CD4-positive, alpha-beta memory T cell (primary cell): ENCODE measurements around the gene C16orf89. TPM values are rescaled to one million over a fixed set of nuclear protein-coding genes. Genes with fewer than 3 reads are reported as not detected.
"Not testable (repeated sequence)": the region's sequence is repeated elsewhere in the genome, so short reads cannot be mapped to it uniquely, and the experiment has no call there.

ENCODE experiments used
- CTCF ChIA-PET: fragments of 350-600 bp; sonication (Branson Sonifier 250); formaldehyde crosslinking; loops from one replicate; lab custom pipeline; 2021; ENCODE audit warnings: inconsistent platforms; ENCODE audit not compliant: partially characterized antibody; lab: Charles Lee
- POLR2A ChIA-PET: fragments of 350-600 bp; sonication (Branson Sonifier 250); formaldehyde crosslinking; loops from one replicate; lab custom pipeline; 2021; ENCODE audit not compliant: partially characterized antibody; lab: Charles Lee
- DNase-seq, 5 donors: peaks; one replicate each; pipeline versions ENCODE4 v3.0.0 to v3.0.0-alpha.2; 2020 to 2022; ENCODE audit warnings: mixed read lengths in 1 of 5
- H3K27ac ChIP-seq: one replicate; pipeline ENCODE4 v1.7.0; 2013; ENCODE audit warnings: low read depth, low read length
- H3K27me3 ChIP-seq: 2 replicates; pipeline ENCODE4 v1.7.0; 2013; ENCODE audit warnings: mild to moderate bottlenecking, low read length, moderate library complexity; ENCODE audit not compliant: insufficient read depth
- H3K36me3 ChIP-seq: 2 replicates; pipeline ENCODE4 v1.7.0; 2013; ENCODE audit warnings: mild to moderate bottlenecking, low read length, moderate library complexity; ENCODE audit not compliant: insufficient read depth
- H3K4me1 ChIP-seq: 2 replicates; pipeline ENCODE4 v1.7.0; 2013; ENCODE audit warnings: mild to moderate bottlenecking, low read length, moderate library complexity; ENCODE audit not compliant: insufficient read depth
- H3K4me3 ChIP-seq, 2 donors: one replicate each; pipeline ENCODE4 v1.7.0; 2013; ENCODE audit warnings: low read length in 2 of 2, mild to moderate bottlenecking in 1 of 2
- H3K9me3 ChIP-seq, 2 donors: one replicate each; pipeline ENCODE4 v1.7.0; 2013; ENCODE audit warnings: low read length in 2 of 2, control low read depth in 1 of 2; ENCODE audit not compliant: control insufficient read depth in 1 of 2
- H3K27ac Mint-ChIP-seq, 7 donors: one replicate each; pipeline ENCODE4 v1.8.0; 2020 to 2021; ENCODE audit warnings: mixed read lengths in 7 of 7, mild to moderate bottlenecking in 6 of 7, inconsistent platforms in 3 of 7, moderate library complexity in 3 of 7
- H3K27me3 Mint-ChIP-seq, 2 donors: one replicate each; pipeline ENCODE4 v1.8.0; 2020 to 2021; ENCODE audit warnings: mixed read lengths in 2 of 2
- H3K36me3 Mint-ChIP-seq, 2 donors: one replicate each; pipeline ENCODE4 v1.8.0; 2020 to 2021; ENCODE audit warnings: mixed read lengths in 2 of 2, inconsistent platforms in 1 of 2, mild to moderate bottlenecking in 1 of 2
- H3K4me1 Mint-ChIP-seq, 4 donors: one replicate each; pipeline ENCODE4 v1.8.0; 2020 to 2021; ENCODE audit warnings: mixed read lengths in 4 of 4, mild to moderate bottlenecking in 1 of 4
- H3K4me3 Mint-ChIP-seq, 8 donors: one replicate each; pipeline ENCODE4 v1.8.0; 2020 to 2021; ENCODE audit warnings: mixed read lengths in 8 of 8, mild to moderate bottlenecking in 7 of 8, moderate library complexity in 6 of 8, inconsistent platforms in 3 of 8
- H3K9me3 Mint-ChIP-seq, 8 donors: one replicate each; pipeline ENCODE4 v1.8.0; 2020 to 2021; ENCODE audit warnings: mixed read lengths in 8 of 8, mild to moderate bottlenecking in 5 of 8, inconsistent platforms in 3 of 8, moderate library complexity in 1 of 8
- intact Hi-C: fragments of 100-400 bp; cut with micrococcal nuclease; formaldehyde crosslinking; loops from one replicate; pipeline ENCODE4 v1.15.1; 2023
- polyA plus RNA-seq, 2 donors: library from polyadenylated mRNA; unstranded; fragments of 300-500 nt; fragmentation: Illumina TruSeq; gene quantifications; one replicate each; pipeline ENCODE4 v1.2.3, GENCODE V29; 2021
- total RNA-seq, 2 experiments: library from RNA; stranded (reverse); gene quantifications; one replicate each; pipeline ENCODE4 v1.2.3, GENCODE V29; 2021

The C16orf89 gene
- total and polyA plus RNA-seq, 4 experiments from 2014 or later: not detected

- H3K4me3 Mint-ChIP-seq, H3K9me3 Mint-ChIP-seq, H3K4me1 Mint-ChIP-seq, intact Hi-C loops, H3K27me3 ChIP-seq, H3K27ac ChIP-seq, H3K4me3 ChIP-seq, H3K4me1 ChIP-seq, H3K36me3 ChIP-seq, H3K27me3 Mint-ChIP-seq, DNase-seq, H3K9me3 ChIP-seq, POLR2A ChIA-PET: not testable (repeated sequence)
- Mint-ChIP-seq H3K36me3 (peaks cover 15 to 48% of the 10 kb centered on the region in 2 donors), H3K27ac (peak overlapping the region in 1 of 7 donors; percentile 7)
- CTCF ChIA-PET: interaction anchor here (1.2 to 1.6 kb wide), 3 partner anchors 8 to 26 kb away, joined by 3 read pairs; no protein-coding TSS in a partner anchor
Measured at GRCh38 chr16:5083646-5084045, 17.9 kb upstream of the C16orf89 start.

- H3K27ac ChIP-seq, H3K9me3 ChIP-seq, H3K27me3 ChIP-seq, H3K4me1 ChIP-seq, H3K27me3 Mint-ChIP-seq, H3K9me3 Mint-ChIP-seq, DNase-seq, H3K4me1 Mint-ChIP-seq, H3K4me3 ChIP-seq, H3K4me3 Mint-ChIP-seq, intact Hi-C loops, H3K27ac Mint-ChIP-seq: not testable (repeated sequence)
- CTCF ChIA-PET: interaction anchor here (2.1 kb wide), 1 partner anchor 8 kb away, joined by 10 read pairs; no protein-coding TSS in a partner anchor
- peaks cover 12 to 50% of the 10 kb centered on the region in 2 donors for H3K36me3 Mint-ChIP-seq
- peaks cover 12% of the 10 kb centered on the region for H3K36me3 ChIP-seq
- POLR2A ChIA-PET: interaction anchor here (2.0 kb wide), 1 partner anchor 9 kb away, joined by 4 read pairs; the partner anchor contains the start of gene ALG1
Measured at GRCh38 chr16:5080996-5081395, 15.2 kb upstream of the C16orf89 start.

- H3K4me1 Mint-ChIP-seq, H3K27ac ChIP-seq, H3K4me1 ChIP-seq, H3K4me3 ChIP-seq, H3K4me3 Mint-ChIP-seq, H3K9me3 Mint-ChIP-seq, intact Hi-C loops, DNase-seq, H3K9me3 ChIP-seq, CTCF ChIA-PET, H3K27me3 Mint-ChIP-seq, H3K27me3 ChIP-seq, H3K27ac Mint-ChIP-seq: not testable (repeated sequence)
- peaks cover 17% of the 10 kb centered on the region for H3K36me3 ChIP-seq
- POLR2A ChIA-PET: interaction anchor here (2.0 kb wide), 1 partner anchor 8 kb away, joined by 4 read pairs; the partner anchor contains the start of gene ALG1
- H3K36me3 Mint-ChIP-seq: peaks cover 15 to 53% of the 10 kb centered on the region in 2 donors
Measured at GRCh38 chr16:5080461-5080860, 14.7 kb upstream of the C16orf89 start.

GRCh38 chr16:5078626-5079025 lies 12.9 kb upstream of the C16orf89 start:
- H3K9me3 ChIP-seq: no peaks in the 10 kb centered on the region
- H3K27ac ChIP-seq: no peak overlapping the region
- intact Hi-C loops: no loop called here
- Mint-ChIP-seq H3K9me3 (no peaks in the 10 kb centered on the region), H3K27ac (no peak overlapping the region), H3K36me3 (peaks cover 14 to 50% of the 10 kb centered on the region in 2 donors), H3K4me3 (no peak overlapping the region), H3K27me3 (no peaks in the 10 kb centered on the region), H3K4me1 (peaks cover 1 to 7% (median 3%) of the 10 kb centered on the region in 4 donors)
- peaks cover 21% of the 10 kb centered on the region for H3K36me3 ChIP-seq
- H3K27me3 ChIP-seq: no peaks in the 10 kb centered on the region
- DNase-seq: no peak
- POLR2A ChIA-PET: no interaction called here
- CTCF ChIA-PET: no interaction called here
- H3K4me3 ChIP-seq: no peak overlapping the region
- H3K4me1 ChIP-seq: no peaks in the 10 kb centered on the region

DNA sequence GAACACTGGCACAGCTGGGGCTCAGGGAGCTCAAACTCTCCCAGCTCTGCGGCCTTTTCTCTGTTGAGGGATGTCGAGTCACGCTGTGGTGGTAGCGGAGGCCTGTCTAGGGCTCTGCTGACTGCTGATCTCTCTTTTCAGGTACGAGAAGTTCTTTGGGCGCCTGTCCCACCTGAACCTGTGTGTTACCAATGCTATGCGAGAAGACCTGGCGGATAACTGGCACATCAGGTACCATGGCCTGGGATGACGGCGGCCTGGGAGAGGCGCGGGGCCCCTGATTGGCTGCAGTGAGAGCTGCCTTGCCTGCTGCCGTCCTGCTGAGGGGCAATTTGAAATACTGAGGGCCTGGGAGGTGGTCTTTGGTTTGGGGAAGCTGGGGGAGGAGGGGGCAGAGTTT lies 11.5 kb upstream of the C16orf89 start:
- CTCF ChIA-PET: no interaction called here
- no peaks in the 10 kb centered on the region for H3K9me3 ChIP-seq
- intact Hi-C loops: no loop called here
- Mint-ChIP-seq H3K4me1 (peaks cover 11 to 19% (median 14%) of the 10 kb centered on the region in 4 donors), H3K36me3 (peaks cover 14 to 42% of the 10 kb centered on the region in 2 donors), H3K9me3 (no peaks in the 10 kb centered on the region), H3K4me3 (no peak overlapping the region), H3K27me3 (no peaks in the 10 kb centered on the region), H3K27ac (no peak overlapping the region)
- H3K4me1 ChIP-seq: peaks cover 11% of the 10 kb centered on the region
- POLR2A ChIA-PET: no interaction called here
- no peak overlapping the region for H3K4me3 ChIP-seq
- no peak for DNase-seq
- H3K27me3 ChIP-seq: no peaks in the 10 kb centered on the region
- peaks cover 21% of the 10 kb centered on the region for H3K36me3 ChIP-seq
- H3K27ac ChIP-seq: no peak overlapping the region

DNA sequence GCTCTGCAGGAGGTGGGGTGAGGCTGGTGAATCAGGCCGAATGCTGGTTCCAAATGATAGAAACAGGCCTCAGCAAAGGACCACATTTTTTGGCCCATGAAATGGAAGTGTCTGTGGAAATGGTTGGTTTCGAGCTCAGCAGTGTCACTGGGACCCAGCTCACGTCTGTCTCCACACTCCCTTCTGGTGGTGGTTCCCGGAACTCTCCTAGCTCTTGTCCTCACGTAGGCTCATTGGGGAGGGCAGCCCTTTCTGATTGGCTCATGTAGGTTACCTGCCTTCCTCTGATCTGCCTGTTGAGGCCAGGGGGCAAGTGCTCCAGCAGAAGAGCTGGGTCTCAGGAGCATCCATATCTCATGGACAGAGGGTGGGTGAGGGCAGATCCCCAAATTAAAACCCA lies 9.9 kb upstream of the C16orf89 start:
- Mint-ChIP-seq H3K36me3 (peaks cover 12 to 45% of the 10 kb centered on the region in 2 donors), H3K4me1 (peaks cover 21 to 35% (median 28%) of the 10 kb centered on the region in 4 donors), H3K9me3 (no peaks in the 10 kb centered on the region), H3K4me3 (peak overlapping the region in 1 of 8 donors; percentile 33), H3K27me3 (no peaks in the 10 kb centered on the region), H3K27ac (no peak overlapping the region)
- intact Hi-C loops: no loop called here
- peaks cover 22% of the 10 kb centered on the region for H3K4me1 ChIP-seq
- POLR2A ChIA-PET: no interaction called here
- CTCF ChIA-PET: interaction anchor here (0.6 to 2.3 kb wide), 6 partner anchors 9 to 122 kb away, joined by 3 to 10 read pairs (median 6); partner anchors contain the start of gene NAGPA
- no peak overlapping the region for H3K27ac ChIP-seq
- no peak overlapping the region for H3K4me3 ChIP-seq
- H3K27me3 ChIP-seq: no peaks in the 10 kb centered on the region
- H3K9me3 ChIP-seq: no peaks in the 10 kb centered on the region
- H3K36me3 ChIP-seq: peaks cover 21% of the 10 kb centered on the region
- no peak for DNase-seq

GRCh38 chr16:5073771-5074170 lies 8.0 kb upstream of the C16orf89 start:
- H3K4me3 Mint-ChIP-seq, H3K9me3 ChIP-seq, H3K27me3 Mint-ChIP-seq, intact Hi-C loops, POLR2A ChIA-PET, H3K4me3 ChIP-seq, H3K27me3 ChIP-seq, H3K27ac ChIP-seq, H3K9me3 Mint-ChIP-seq, CTCF ChIA-PET, DNase-seq: not testable (repeated sequence)
- Histone ChIP-seq H3K36me3 (peaks cover 21% of the 10 kb centered on the region), H3K4me1 (peaks cover 22% of the 10 kb centered on the region)
- peak overlapping the region in 1 of 7 donors; percentile 97 for H3K27ac Mint-ChIP-seq
- peaks cover 8 to 40% of the 10 kb centered on the region in 2 donors for H3K36me3 Mint-ChIP-seq
- H3K4me1 Mint-ChIP-seq: peaks cover 21 to 35% (median 28%) of the 10 kb centered on the region in 4 donors
